SK-MEL-5 (cell line): ENCODE results near the gene CAMTA1. TPM values are rescaled to one million over a fixed set of nuclear protein-coding genes. Genes with fewer than 3 reads are reported as not detected.

Source experiments
- DNase-seq: peaks from one replicate; pipeline ENCODE4 v3.0.0-alpha.2; 2016; ENCODE audit warnings: low read depth, low spot score
- in situ Hi-C: cut with HindIII; loops from 2 replicates; pipeline ENCODE4 v1.10.0; 2016; ENCODE audit warnings: low sequenced_read_pairs, high pct_unique_total_duplicates, low pct_unique_long_range_greater_than_20kb
- total RNA-seq: library from RNA; depleted of rRNA; stranded (reverse); fragments of >200 nt; shearing (Covaris generic); gene quantifications from 2 replicates; pipeline ENCODE4 v1.2.3, GENCODE V29; 2014

CAMTA1 gene
- total RNA-seq, 1 experiment from 2014 or later: 47.4 TPM

- DNase-seq: no peak
- in situ Hi-C loops: no loop called here
These were observed 739.4 kb downstream of the CAMTA1 start for GRCh38 chr1:7524341-7525337.

- in situ Hi-C loops: no loop called here
- no peak for DNase-seq
These were observed 740.2 kb downstream of the CAMTA1 start for GRCh38 chr1:7525338-7526063.

DNA sequence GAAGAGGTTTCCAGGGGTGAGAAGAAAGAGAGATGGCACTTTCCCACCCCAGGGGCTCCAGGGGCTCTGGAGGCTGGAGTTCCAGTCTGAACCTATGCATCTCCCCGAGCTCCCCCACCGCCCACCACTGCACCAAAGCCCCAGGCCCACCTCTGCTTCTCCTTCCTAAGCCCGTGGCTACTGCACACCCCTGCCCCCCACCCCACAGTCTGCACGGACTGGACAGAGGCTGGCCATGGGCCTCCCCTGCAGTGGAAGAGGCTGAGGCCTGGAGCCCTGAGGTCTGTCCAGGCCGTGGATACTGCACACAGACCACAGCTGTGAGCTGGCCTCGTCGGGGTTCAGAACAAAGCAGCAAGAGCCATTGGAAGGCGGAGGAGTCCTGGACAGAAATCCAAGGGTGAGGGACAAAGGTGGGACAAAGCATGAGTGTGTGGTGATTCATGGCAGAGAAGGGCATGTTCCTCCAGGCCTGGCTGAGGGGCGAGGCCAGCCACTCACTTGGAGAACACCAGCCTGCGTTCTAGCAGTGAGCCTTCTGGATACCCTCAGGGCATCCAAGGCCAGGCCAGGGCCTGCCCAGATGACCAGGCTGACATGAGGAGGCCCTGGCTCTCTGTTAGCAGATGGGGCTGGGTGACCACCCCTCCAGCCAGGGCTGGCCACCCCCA, 741.1 kb downstream of the CAMTA1 start:
- in situ Hi-C loops: no loop called here
- DNase-seq: no peak

GRCh38 chr1:7526867-7527732, 741.8 kb downstream of the CAMTA1 start:
- no peak for DNase-seq
- in situ Hi-C loops: no loop called here

DNA sequence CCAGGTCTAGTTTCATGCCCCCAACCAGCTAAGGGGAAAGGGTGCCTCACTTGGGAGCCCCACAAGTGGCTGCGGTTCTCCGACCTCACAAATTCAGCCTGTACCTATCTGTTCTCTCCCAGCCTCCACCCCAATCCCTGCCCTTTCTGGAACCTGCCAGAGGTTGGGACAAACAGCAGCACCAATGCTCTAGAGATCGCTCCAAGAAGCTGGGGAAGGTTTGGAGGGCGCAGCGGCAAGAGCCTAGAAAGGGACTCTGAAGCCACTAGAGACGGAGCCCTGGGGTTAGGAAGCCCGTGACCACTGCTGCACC, 742.4 kb downstream of the CAMTA1 start:
- no peak for DNase-seq
- in situ Hi-C loops: no loop called here

DNA sequence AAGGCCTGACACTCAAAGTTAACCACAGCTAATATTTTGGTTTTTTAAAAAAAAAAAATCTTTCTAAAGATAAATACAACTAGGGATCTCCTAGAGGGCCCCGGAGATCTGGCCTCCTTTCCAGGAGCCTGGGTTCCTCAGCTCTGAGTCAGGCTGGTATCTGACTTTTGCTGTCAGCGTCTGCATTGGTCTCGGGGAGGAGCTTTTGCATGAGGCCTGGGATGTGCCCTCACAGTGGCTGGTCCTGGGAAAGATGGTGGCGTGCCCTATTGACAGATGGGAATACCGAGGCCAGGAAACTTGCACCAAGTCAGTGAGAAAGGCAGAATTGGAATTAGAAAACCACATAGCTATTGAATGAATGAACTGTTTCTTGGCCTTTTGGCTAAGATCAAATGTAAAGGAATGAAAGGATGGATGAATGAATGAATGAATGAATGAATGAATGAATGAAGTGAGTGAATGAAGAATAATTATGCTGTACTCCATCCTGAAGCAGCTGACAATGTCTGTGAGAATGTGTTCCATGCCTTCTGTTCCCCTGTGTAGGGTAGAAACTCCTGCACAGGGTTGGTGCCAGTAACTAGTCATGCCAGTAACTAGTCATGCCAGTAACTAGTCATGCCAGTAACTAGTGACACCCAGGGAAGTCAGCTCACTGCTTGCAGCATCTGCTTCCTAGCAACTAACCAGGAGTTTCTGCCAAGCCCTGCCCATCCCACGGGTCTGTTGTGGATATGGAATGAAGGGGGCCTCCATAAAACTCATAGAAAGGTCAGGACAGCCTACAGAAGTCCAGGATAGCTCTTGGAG, 743.3 kb downstream of the CAMTA1 start:
- in situ Hi-C loops: no loop called here
- no peak for DNase-seq

- in situ Hi-C loops: no loop called here
These were observed 744.7 kb downstream of the CAMTA1 start for GRCh38 chr1:7529917-7530316.

GRCh38 chr1:7531562-7532340, 746.5 kb downstream of the CAMTA1 start:
- DNase-seq: no peak
- in situ Hi-C loops: no loop called here

More at GRCh38 chr1:7529917-7530316, 744.7 kb downstream of the CAMTA1 start:
- DNase-seq: no peak

- DNase-seq: no peak
- in situ Hi-C loops: no loop called here
These were observed 747.8 kb downstream of the CAMTA1 start for GRCh38 chr1:7533006-7533405.

- in situ Hi-C loops: no loop called here
- DNase-seq: no peak
These were observed 749.0 kb downstream of the CAMTA1 start for GRCh38 chr1:7534061-7534825.

DNA sequence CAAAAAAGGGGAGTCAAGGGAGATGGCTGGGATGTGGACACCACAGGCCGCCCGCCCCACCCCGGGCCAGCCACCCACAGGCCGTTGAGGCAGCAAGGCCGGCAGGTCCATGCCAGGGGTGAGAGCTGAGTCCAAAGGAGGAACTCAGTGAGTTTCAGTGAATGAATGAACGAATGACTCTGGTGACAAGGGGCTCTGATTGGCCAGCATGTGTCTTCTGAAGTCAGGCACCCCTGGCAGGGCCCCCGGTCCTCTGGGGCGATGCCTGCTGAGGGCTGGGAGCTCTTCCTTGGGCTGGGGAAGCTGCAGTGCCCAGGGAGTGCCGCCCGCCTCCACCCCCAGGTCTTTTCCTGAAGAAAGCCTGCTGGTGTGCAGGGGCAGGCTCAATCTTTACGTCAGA, 749.8 kb downstream of the CAMTA1 start:
- DNase-seq: no peak
- in situ Hi-C loops: no loop called here

- DNase-seq: no peak
- in situ Hi-C loops: no loop called here
These were observed 751.0 kb downstream of the CAMTA1 start for GRCh38 chr1:7535934-7536878.

GRCh38 chr1:7536891-7537591, 751.8 kb downstream of the CAMTA1 start:
- no peak for DNase-seq
- in situ Hi-C loops: no loop called here

- in situ Hi-C loops: no loop called here
- DNase-seq: no peak
These were observed 752.8 kb downstream of the CAMTA1 start for GRCh38 chr1:7538033-7538432.
